C4-2B (cell line): Measurements from ENCODE around the gene NFYC.

Source experiments
- H3K27ac ChIP-seq: fragments of 450-650 bp; 2 replicates; pipeline ENCODE4 v1.5.1; 2017
- ZFX ChIP-seq: fragments of 450-650 bp; IDR thresholded peaks from 2 replicates; pipeline ENCODE4 v1.6.1; 2017
- TF ChIP-seq, protein P1 (sequence below): fragments of 450-650 bp; conservative IDR thresholded peaks from 2 replicates; pipeline ENCODE4 v1.5.1; 2017; ENCODE audit warnings: mild to moderate bottlenecking

Gene NFYC

DNA sequence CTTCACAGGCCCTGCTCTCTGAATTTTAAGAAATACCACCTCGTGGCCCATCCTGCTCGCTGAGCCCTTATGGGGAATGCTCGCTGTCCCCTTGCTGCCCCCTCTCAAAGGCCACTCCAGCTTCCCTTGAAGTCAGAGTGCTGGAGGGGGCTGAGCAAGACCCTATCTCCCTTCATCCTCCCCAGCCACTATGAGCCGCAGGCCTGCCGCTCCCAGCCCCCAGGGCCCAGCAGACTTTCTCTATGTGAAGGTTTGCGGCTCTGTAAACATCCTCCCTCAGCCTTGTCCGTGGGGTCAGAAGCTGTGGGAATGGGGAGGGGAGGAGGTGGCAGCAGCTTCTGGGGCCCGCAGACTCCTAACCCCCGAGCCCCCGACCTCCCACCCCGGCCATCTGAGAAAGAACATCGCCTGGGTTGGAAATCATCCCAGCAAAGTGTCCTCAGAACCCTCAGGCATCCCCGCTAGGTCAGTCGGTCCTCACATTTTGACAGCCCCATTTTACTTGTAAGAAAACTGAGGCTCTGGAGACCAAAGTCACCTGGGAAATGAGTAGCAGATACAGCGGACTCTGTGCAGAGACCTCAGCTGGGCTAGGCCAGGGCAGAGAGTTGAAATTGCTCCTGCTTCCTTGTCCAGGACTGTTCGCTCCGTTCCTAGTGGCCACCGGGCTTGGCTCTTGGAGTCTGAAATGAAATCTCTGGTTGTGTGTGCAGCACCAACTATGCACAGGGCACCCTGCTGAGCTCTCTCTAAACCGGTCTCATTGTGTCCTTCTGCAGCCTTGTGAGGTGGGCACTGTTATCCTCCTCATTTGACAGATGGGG is 96.4 kb downstream of the NFYC start:
- TF ChIP-seq, protein P1, sequence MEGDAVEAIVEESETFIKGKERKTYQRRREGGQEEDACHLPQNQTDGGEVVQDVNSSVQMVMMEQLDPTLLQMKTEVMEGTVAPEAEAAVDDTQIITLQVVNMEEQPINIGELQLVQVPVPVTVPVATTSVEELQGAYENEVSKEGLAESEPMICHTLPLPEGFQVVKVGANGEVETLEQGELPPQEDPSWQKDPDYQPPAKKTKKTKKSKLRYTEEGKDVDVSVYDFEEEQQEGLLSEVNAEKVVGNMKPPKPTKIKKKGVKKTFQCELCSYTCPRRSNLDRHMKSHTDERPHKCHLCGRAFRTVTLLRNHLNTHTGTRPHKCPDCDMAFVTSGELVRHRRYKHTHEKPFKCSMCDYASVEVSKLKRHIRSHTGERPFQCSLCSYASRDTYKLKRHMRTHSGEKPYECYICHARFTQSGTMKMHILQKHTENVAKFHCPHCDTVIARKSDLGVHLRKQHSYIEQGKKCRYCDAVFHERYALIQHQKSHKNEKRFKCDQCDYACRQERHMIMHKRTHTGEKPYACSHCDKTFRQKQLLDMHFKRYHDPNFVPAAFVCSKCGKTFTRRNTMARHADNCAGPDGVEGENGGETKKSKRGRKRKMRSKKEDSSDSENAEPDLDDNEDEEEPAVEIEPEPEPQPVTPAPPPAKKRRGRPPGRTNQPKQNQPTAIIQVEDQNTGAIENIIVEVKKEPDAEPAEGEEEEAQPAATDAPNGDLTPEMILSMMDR: no peak
- TF ChIP-seq ZFX: no peak
- no peak overlapping the region for H3K27ac ChIP-seq

DNA sequence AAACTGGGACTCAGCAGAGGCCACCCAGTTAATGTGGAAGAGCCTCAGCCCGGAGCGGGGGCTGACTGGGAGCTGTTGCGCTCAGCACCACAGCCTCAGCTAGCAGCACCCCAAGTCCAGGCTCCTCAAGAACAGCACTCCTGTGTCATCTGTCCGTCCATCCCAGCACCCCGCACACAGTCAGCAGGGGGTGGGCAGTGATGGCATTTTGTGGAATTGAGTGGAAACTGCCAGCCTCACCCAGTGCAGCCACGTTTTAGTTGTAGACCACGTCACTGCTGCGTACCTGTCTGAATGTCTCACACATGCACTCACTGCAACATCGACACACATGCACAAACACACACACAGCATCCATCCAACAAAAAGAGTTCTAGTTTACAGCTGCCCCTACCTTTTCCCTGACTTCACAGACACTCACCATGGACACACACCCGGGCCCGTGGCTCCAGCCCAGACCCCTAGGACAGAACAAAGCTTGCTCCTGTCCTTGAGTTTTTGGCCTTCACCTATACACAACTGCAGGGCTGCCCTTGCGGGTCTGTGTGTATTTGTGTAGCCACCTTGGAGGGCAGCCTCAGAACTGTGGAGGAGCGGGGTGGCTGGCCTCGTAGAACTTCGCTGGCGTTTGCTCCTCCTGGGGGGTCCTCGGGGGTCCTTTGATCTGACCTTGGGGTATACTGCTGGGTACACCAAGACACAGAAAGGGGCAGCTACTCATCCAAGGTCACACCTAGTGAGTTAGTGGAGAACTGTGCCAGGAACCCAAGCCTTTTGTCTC is 97.2 kb downstream of the NFYC start:
- H3K27ac ChIP-seq: no peak overlapping the region
- TF ChIP-seq, protein P1: no peak
- TF ChIP-seq ZFX: no peak

DNA sequence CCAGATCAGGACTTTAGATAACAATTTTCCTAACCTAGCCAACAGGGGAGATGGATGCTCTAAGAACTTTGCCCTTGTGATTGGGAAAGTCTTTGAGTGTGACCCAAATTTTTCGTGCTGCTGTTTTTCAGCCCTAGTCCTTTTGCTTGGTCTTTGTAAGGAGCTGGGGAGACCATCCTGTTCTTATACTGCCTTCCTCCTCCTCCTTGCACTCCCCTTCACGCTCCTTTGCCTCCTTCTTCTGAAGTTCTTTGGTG is 97.8 kb downstream of the NFYC start:
- H3K27ac ChIP-seq: no peak overlapping the region
- TF ChIP-seq, protein P1: no peak

DNA sequence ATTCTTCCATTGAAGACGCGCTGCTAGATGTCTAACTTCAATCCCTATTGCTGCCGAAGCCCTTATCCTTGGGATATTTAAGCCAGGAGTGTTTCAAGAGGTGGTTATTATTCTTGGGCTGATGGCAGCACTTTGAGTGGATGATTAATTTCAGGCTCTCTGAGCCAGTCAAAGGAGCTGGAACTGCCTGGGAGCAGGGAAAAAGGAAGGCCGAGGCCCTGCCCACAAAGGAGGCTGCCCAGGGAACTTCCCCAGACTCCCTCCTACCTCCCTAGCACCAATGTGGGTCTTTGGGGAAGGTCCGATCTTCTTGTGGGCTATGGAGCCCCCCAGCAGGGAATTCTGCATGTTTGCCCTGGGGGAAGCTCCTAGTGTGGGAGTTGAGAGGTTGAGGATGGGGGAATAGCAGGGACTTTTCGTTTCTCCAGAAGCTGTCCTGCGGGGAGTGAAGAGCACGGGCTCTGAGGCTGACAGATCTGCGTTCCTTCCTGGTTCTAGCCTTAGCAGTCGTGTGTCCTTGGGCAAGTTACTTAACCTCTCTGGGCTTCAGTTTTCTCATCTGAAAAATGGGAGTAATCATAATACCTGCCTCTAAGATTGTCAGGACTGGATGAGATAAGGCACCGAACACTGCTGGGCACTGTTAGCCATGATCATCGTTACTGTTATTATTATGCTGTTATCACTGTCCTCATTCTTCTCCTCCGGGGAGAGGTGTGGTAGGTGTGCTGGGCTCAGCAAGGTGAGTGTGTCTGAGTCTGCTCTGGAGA is 98.3 kb downstream of the NFYC start:
- H3K27ac ChIP-seq: no peak overlapping the region
- no peak for TF ChIP-seq ZFX
- TF ChIP-seq, protein P1: no peak

DNA sequence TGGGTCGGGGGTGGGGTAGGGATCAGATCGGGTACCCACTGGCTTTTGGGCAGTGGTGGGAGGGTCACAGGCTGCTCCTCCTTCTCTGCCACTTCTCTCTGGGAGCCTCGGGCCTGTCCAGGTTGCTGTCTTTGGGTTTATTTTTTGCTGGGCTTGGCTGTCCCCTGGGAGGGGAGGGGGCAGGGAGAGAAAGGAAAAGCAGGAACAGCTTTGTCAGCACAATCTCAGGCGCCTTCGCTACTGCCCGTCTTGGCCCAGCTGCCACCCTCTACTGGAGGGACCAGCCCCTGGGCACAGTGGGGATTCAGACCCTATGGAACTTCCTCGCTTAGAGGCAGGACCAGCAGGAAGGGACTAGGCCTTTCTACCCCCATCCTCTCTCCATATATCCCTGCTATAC is 100.5 kb downstream of the NFYC start:
- no peak overlapping the region for H3K27ac ChIP-seq
- TF ChIP-seq, protein P1: no peak
- TF ChIP-seq ZFX: no peak

DNA sequence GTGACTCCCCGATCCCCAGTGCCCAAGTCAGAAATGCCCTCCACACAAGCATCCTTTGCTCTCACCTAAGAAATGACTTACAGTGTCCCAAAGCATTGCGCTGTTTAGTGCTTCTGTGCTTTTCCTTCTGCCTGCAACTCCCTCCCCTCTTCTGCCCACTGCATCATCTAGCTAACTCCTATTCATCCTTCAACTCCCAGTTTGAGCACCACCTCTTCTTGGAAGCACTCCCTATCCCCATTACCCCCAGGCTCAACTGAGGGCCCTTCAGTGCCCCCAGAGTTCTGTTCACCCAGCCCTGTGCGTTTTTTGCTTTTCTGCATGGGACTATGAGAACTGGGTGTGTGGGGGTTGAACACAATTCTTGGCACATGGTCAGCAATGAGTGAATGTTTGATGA is 102.1 kb downstream of the NFYC start:
- TF ChIP-seq ZFX: no peak
- TF ChIP-seq, protein P1: no peak

DNA sequence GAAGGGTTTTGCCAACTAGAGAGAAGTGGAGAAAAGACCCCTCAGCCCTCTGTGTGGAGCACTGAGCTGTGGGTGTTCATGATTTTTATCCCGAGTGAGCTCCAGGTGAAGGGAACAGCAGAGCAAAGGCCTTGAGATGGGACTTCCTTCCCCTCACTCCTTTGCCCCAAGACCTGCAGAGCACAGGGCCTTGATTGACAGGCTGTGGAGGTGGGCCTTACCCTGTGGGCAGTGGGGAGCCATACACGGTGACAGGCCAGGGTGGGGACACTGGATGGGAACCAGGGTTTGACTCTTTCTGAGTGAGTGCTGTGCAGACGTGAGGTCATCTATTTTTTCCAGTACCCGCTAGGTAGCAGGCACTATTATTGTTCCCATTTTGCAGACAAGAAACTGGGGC is 102.5 kb downstream of the NFYC start:
- TF ChIP-seq, protein P1: no peak
- TF ChIP-seq ZFX: no peak
- H3K27ac ChIP-seq: no peak overlapping the region

More for the DNA sequence above, 102.1 kb downstream of the NFYC start:
- no peak overlapping the region for H3K27ac ChIP-seq
